Caco-2 (cell line): ENCODE data around the gene SUCLG1. TPM values are rescaled to one million over a fixed set of nuclear protein-coding genes. Genes with fewer than 3 reads are reported as not detected.

Experiments
- BruUV-seq: library from RNA; stranded (reverse); fragments of 400-500 nt; replicated peaks from 2 replicates; lab custom pipeline; 2021; lab: Mats Ljungman, UMichigan
- CTCF ChIA-PET: fragments of 300-600 bp; sonication (Branson Sonifier 250); formaldehyde crosslinking; loops from one replicate; lab custom pipeline; 2022; ENCODE audit warnings: antibody characterized with exemption; lab: Charles Lee
- POLR2A ChIA-PET: fragments of 300-600 bp; sonication (Branson Sonifier 250); formaldehyde crosslinking; loops from one replicate; lab custom pipeline; 2022; ENCODE audit warnings: antibody characterized with exemption; lab: Charles Lee
- DNase-seq, 2 experiments: peaks; one replicate each; pipeline versions ENCODE4 v3.0.0 to v3.0.0-alpha.2; 2020 to 2022
- H3K27me3 ChIP-seq: replicated peaks from 2 replicates; pipeline ENCODE4 v1.6.0; 2011; ENCODE audit warnings: low read length; ENCODE audit not compliant: control insufficient read depth, insufficient read depth
- H3K36me3 ChIP-seq: 2 replicates; pipeline ENCODE4 v1.5.1; 2011; ENCODE audit warnings: low read length; ENCODE audit not compliant: control insufficient read depth, insufficient read depth
- H3K4me1 ChIP-seq: fragments of 250-450 bp; sonication (Bioruptor Pico); 2 replicates; pipeline ENCODE4 v1.5.1; 2020; ENCODE audit warnings: mild to moderate bottlenecking
- H3K4me3 ChIP-seq: 2 replicates; pipeline ENCODE4 v1.5.1; 2011; ENCODE audit warnings: low read depth, mild to moderate bottlenecking, control low read depth, low read length
- H3K9me3 ChIP-seq: fragments of 250-450 bp; sonication (Bioruptor Pico); 2 replicates; pipeline ENCODE4 v1.5.1; 2020; ENCODE audit warnings: mild to moderate bottlenecking, moderate library complexity
- H3K27ac Mint-ChIP-seq: one replicate; pipeline ENCODE4 v1.8.0; 2022; ENCODE audit warnings: mixed read lengths; ENCODE audit not compliant: unreplicated experiment
- H3K27me3 Mint-ChIP-seq: one replicate; pipeline ENCODE4 v1.8.0; 2022; ENCODE audit warnings: mixed read lengths; ENCODE audit not compliant: insufficient read depth, unreplicated experiment
- H3K36me3 Mint-ChIP-seq: one replicate; pipeline ENCODE4 v1.8.0; 2022; ENCODE audit warnings: mild to moderate bottlenecking, mixed read lengths; ENCODE audit not compliant: insufficient read depth, unreplicated experiment
- H3K4me1 Mint-ChIP-seq: one replicate; pipeline ENCODE4 v1.8.0; 2022; ENCODE audit warnings: low read depth, mixed read lengths; ENCODE audit not compliant: unreplicated experiment
- H3K4me3 Mint-ChIP-seq: one replicate; pipeline ENCODE4 v1.8.0; 2022; ENCODE audit warnings: mild to moderate bottlenecking, moderate library complexity, mixed read lengths; ENCODE audit not compliant: unreplicated experiment
- H3K9me3 Mint-ChIP-seq: one replicate; pipeline ENCODE4 v1.8.0; 2022; ENCODE audit warnings: mixed read lengths; ENCODE audit not compliant: unreplicated experiment
- CTCF ChIP-seq, 2 experiments: fragments of 200-600 bp in 1 of 2; IDR thresholded peaks; 1 replicate in 1 of 2; 2 replicates in 1 of 2; pipeline versions ENCODE4 v1.5.1 to v1.8.0; 2011 to 2022; ENCODE audit warnings: antibody characterized with exemption in 1 of 2, control low read depth in 1 of 2, inconsistent platforms in 1 of 2, low read depth in 1 of 2, low read length in 1 of 2, mild to moderate bottlenecking in 1 of 2, moderate library complexity in 1 of 2; ENCODE audit not compliant: insufficient read depth in 1 of 2, severe bottlenecking in 1 of 2, unreplicated experiment in 1 of 2
- intact Hi-C: fragments of 100-400 bp; cut with micrococcal nuclease; formaldehyde crosslinking; loops from one replicate; pipeline ENCODE4 v1.10.0; 2022; ENCODE audit not compliant: unreplicated experiment
- total RNA-seq: library from RNA; stranded (reverse); gene quantifications from 2 replicates; pipeline ENCODE4 v1.2.3, GENCODE V29; 2022

The SUCLG1 gene
- total RNA-seq, 1 experiment from 2014 or later: 155 TPM

- Mint-ChIP-seq H3K27ac (no peak overlapping the region), H3K9me3 (peaks cover 11% of the 10 kb centered on the region), H3K27me3 (no peaks in the 10 kb centered on the region), H3K4me3 (no peak overlapping the region), H3K36me3 (no peaks in the 10 kb centered on the region), H3K4me1 (no peaks in the 10 kb centered on the region)
- H3K4me3 ChIP-seq: no peak overlapping the region
- no TSS peak for BruUV-seq
- no peak for DNase-seq
- no peaks in the 10 kb centered on the region; the same call in none of the 2 replicates for H3K9me3 ChIP-seq
- no peak for TF ChIP-seq CTCF (IDR thresholded peaks at IDR 0.05; ENCODE audit: insufficient read depth in 1 of 2, low read depth in 1 of 2, low read length in 1 of 2, severe bottlenecking in 1 of 2, unreplicated experiment in 1 of 2)
- ChIA-PET CTCF (no interaction called here), POLR2A (no interaction called here)
- intact Hi-C loops: no loop called here
- H3K4me1 ChIP-seq: peaks cover 8% of the 10 kb centered on the region; the same call in 1 of the 2 replicates
- H3K36me3 ChIP-seq: no peaks in the 10 kb centered on the region
- no peaks in the 10 kb centered on the region for H3K27me3 ChIP-seq
These were observed 63.3 kb downstream of the SUCLG1 start for GRCh38 chr2:84395820-84396219.

GRCh38 chr2:84394628-84395027 is 64.5 kb downstream of the SUCLG1 start:
- DNase-seq: no peak
- Histone ChIP-seq H3K9me3 (no peaks in the 10 kb centered on the region; the same call in none of the 2 replicates), H3K27me3 (no peaks in the 10 kb centered on the region), H3K36me3 (no peaks in the 10 kb centered on the region), H3K4me3 (no peak overlapping the region), H3K4me1 (peaks cover 8% of the 10 kb centered on the region; the same call in 1 of the 2 replicates)
- POLR2A ChIA-PET: no interaction called here
- Mint-ChIP-seq H3K27me3 (no peaks in the 10 kb centered on the region), H3K27ac (no peak overlapping the region), H3K4me1 (no peaks in the 10 kb centered on the region), H3K9me3 (peaks cover 11% of the 10 kb centered on the region), H3K36me3 (no peaks in the 10 kb centered on the region), H3K4me3 (no peak overlapping the region)
- intact Hi-C loops: no loop called here
- no peak for TF ChIP-seq CTCF (IDR thresholded peaks at IDR 0.05; ENCODE audit: insufficient read depth in 1 of 2, low read depth in 1 of 2, low read length in 1 of 2, severe bottlenecking in 1 of 2, unreplicated experiment in 1 of 2)
- no TSS peak for BruUV-seq
- CTCF ChIA-PET: no interaction called here

GRCh38 chr2:84393829-84394228 is 65.3 kb downstream of the SUCLG1 start:
- no peak overlapping the region for H3K4me3 Mint-ChIP-seq
- POLR2A ChIA-PET: no interaction called here
- H3K4me1 Mint-ChIP-seq: no peaks in the 10 kb centered on the region
- CTCF ChIA-PET: no interaction called here
- no peak overlapping the region for H3K4me3 ChIP-seq
- peak in 1 of 2 experiments; percentile 11 for DNase-seq
- BruUV-seq: no TSS peak
- no peaks in the 10 kb centered on the region for H3K36me3 Mint-ChIP-seq
- H3K27me3 ChIP-seq: no peaks in the 10 kb centered on the region
- intact Hi-C loops: no loop called here
- H3K9me3 Mint-ChIP-seq: peaks cover 11% of the 10 kb centered on the region
- no peaks in the 10 kb centered on the region for H3K27me3 Mint-ChIP-seq
- H3K27ac Mint-ChIP-seq: peak overlapping the region; percentile 37
- H3K9me3 ChIP-seq: no peaks in the 10 kb centered on the region; the same call in none of the 2 replicates
- peaks cover 8% of the 10 kb centered on the region; the same call in 1 of the 2 replicates for H3K4me1 ChIP-seq
- no peak for TF ChIP-seq CTCF (IDR thresholded peaks at IDR 0.05; ENCODE audit: insufficient read depth in 1 of 2, low read depth in 1 of 2, low read length in 1 of 2, severe bottlenecking in 1 of 2, unreplicated experiment in 1 of 2)
- no peaks in the 10 kb centered on the region for H3K36me3 ChIP-seq
